Brain pericyte (primary cell): ENCODE measurements around the gene ZNF750.
"Not testable (repeated sequence)": the region's sequence is repeated elsewhere in the genome, so short reads cannot be mapped to it uniquely, and the experiment has no call there.

Experiments
- DNase-seq: peaks from one replicate; pipeline ENCODE4 v3.0.0-alpha.2; 2012; ENCODE audit warnings: low read depth, low spot score

ZNF750 gene

DNA sequence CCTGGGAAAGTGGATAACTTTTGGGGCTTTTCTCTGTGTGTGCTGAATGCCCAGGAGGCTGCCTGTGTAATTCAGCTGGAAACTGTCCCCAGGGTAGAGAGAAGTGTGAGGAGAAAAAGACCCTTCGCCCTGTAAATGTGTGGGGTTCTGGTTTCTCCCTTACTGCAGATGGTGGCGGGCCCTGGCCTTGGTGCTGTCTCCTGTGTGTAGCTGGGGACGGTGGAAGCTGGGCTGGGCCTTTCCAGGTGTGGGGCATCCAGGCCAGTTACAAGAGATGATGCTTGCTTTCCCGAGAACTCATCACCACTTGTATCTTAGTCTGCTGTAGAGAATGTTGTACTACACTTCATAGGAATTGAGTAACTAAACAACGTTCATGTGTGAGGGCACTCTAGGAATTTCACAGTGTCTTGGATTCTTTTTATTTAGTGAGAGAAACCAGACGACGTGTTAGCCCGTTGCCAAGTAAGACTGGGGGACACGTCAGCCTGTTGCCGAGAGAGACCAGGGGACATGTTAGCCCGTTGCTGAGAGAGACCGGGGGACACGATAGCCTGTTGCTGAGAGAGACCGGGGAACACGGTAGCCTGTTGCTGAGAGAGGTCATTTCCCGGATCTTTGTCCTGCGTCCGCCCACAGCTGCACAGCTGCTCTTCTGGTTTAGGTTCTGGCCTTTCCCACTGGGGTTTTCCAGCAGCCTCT is 44.9 kb downstream of the ZNF750 start:
- DNase-seq: no peak

DNA sequence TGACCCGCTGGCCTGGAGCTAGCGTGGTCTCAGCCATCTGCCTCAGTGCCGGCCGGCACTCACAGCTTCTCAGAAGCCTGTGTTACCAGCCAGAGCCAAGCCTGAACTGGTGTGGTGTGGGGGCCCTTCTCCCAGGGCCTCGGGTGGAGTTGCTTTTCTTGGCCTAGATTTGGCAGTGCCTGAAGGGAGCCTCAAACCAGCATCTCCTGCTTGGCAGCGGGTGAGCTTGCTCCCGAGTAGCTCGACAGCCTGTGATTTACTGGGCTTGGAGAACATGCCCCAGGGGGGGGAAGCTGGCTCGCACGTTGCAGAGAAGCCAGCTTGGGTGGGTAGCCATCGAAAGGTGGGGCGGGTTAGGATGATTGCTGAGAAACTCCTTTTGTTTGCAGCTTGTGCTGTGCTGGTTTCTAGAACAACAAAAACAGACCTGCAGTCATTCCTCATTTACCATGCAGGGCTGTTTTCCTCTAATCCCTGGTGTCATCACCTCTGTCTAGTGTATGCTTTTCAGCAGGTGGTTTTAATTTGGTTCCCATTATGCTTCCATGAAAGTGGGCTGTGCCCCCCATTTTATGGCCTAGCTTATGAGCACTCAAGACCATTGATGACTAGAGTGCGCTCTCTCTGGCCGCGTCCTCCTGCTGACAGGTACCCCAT is 45.7 kb downstream of the ZNF750 start:
- no peak for DNase-seq

- DNase-seq: no peak
Observed at GRCh38 chr17:82791532-82791931, 48.3 kb downstream of the ZNF750 start.

DNA sequence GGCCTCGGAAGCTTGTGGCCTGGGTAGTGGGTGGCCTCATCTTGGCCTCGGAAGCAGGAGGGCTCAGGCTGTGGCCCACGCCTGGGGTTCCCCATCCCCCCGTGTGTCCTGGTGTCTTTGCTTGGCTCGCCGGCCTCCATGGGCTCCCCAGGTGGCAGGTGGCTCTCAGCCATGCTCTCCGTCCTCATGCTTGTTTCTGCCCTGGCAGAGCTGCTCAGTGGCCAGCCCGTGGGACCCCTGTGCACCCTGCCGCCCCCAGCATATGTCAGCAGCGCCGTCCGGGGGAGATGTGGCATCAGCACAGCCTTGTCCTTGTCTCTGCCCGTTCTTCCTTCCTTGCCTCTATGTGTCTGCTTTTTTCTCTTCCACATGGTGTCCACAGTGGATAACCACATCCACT is 49.4 kb downstream of the ZNF750 start:
- DNase-seq: no peak

- no peak for DNase-seq
Observed at GRCh38 chr17:82789806-82790205, 50.0 kb downstream of the ZNF750 start.

- no peak for DNase-seq
Observed at GRCh38 chr17:82789051-82789592, 50.7 kb downstream of the ZNF750 start.

DNA sequence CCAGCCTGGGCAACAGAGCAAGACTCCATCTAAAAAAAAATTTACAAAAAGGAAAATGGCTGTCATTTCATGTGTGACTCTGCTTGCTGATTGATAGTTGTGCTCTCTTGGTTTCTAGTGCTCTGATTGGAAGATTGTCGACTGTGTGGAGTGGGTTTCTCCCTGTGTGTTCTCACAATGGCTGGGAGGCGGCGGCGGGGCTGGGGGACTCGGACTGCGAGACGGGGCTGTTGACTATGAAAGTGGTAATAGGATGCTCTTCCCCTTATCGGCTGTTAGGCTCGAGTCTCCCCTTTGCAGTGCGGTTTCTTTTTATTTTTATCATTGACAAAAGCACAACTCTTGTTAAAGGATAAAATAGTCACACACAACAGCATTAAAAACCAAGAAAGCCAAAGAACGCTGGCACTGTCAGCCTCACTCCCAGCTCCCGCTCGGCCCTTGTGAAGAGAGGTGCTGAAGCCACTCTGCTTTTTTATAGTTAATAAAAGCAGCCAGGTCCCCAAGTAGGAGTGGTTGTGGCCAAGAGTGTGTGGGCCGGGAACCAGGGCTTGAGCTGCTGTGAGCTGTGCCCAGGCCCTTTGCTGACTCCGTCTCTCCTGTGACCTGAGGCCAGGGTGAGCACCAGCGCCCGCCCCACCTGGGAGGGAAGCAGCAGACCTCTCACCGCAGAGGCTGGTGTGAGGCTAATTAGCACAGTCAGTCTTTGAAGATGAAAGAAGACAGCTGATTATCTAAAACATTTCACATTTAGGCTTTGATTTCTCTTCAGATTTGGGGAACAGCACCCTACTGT is 51.4 kb downstream of the ZNF750 start:
- no peak for DNase-seq

DNA sequence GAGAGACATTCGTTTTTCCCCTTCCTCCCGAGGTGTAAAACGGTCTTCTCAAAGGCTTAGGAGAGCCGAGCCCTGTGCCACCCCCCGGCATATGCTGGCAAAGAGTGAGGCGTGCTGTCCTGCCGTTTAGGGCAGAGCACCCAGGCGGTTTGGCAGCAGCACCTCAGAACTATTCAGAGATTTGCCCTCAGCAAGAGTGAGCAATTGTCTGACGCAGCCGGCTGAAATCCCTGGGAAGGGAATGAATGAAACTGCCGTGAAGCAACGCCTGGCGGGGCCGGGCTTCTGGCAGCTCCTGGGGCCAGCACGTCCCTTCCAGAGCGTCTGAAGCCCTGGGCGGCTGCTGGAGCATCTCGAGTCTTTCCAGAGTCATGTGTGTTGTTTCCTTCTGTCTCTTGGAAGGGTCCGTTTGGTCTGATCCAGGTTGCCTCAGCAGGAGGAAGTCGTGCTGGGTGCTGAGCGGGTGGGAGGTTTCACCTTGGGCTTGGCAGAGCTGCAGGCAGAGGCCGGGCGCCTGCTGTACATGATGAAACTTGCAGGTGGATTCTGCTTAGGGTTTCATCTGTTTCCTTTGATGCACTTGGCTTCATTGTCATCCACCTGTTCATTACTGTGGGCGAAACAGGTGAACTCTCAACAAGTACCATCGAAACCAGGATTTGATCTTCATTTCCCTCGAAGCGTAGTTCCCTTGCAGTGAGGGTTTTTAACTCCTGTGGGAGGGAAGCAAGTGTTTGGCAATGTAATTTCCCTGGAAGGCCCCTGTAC is 52.6 kb downstream of the ZNF750 start:
- no peak for DNase-seq

- no peak for DNase-seq
Observed at GRCh38 chr17:82786427-82786826, 53.4 kb downstream of the ZNF750 start.

GRCh38 chr17:82785581-82785980 is 54.2 kb downstream of the ZNF750 start:
- not testable (repeated sequence) for DNase-seq

- no peak for DNase-seq
Observed at GRCh38 chr17:82783498-82783897, 56.3 kb downstream of the ZNF750 start.

- DNase-seq: no peak
Observed at GRCh38 chr17:82782657-82783207, 57.1 kb downstream of the ZNF750 start.

DNA sequence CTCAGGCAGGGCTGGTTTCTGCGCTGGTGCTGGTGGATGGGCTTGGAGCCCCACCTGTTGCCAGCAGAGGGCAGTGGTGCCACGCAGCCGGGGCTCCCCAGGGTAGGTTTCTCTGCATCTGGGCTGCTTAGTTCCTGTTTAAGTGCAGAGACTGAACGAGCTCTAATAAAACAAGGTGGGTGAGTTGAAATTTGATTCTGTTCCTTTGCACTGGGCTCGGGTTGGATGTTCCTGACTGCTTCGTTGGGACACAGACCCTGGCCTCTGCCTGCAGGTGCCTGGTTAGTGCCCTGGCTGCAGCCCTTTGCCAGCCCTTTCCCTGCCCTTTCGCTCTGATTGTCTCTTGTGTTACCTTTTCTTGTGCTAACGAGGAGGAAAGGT is 57.9 kb downstream of the ZNF750 start:
- peak; percentile 49 for DNase-seq

DNA sequence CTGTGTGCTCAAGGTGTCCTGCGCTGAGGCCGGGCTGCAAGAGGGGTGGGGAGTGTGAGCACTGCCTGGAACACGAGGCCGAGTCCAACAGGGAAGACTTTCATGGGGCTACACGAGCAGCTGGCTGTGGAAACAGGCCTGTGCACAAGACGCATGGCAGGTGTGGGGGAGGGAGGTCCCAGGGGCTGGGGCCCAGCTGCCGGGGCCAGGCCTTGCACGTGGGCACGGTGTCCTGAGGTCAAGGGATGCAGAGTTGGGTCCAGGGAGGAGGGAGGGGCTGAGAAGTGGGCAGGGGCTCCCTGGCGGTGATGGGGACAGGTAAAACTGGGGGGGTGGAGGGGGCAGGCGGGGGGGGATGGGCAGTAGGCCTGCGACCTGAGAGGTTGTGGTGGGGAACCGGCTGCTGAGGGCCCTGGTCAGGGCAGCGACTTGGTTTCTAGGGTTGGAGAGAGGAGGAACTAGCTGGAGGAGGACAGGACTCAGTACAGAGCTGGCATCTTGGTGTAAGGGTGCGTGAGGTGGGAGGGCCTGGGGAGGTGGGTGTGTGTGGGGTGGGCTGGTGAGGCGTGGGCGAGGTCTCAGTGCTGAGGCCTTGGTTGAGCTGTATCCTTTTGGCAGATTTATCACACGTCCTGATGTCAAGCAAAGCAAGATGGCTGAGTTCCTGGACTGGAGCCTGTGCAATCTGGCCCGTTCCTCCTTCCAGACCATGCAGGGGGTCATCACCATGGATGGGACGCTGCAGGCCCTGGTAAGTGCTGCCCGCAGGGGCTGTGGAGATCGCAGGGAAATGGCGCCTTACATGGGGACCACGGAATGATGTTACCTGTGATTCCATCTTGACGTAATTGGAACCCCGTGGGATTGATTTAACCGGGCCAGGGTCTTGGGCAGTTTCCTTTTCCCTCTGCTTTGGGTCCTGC is 58.6 kb downstream of the ZNF750 start:
- DNase-seq: no peak

- DNase-seq: no peak
Observed at GRCh38 chr17:82780195-82780594, 59.6 kb downstream of the ZNF750 start.

DNA sequence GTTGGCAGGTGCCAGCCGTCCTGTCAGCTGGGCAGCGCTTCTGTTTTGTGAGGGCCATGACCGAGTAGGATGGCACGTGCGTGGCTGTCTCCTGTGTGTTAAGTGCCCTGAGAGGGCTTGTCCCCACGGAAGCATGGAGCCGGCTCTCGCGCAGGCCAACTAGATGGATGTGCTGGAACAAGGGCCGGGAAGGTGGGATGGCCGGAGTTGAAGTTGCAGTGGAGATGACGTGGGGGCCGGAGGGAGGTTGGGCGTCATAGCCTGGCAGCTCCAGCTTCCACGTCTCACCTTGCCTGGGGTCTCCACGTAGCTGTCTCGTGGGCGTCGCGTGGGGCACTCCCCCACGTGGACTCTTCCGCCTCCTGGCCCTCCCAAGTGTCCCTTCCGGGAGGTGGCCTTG is 60.3 kb downstream of the ZNF750 start:
- DNase-seq: no peak
